RWPE1 (cell line): ENCODE results near the gene TOMM5.

Source experiments
- CTCF ChIA-PET: fragments of 350-600 bp; sonication (Branson Sonifier 250); formaldehyde crosslinking; extraction: SDS; loops from one replicate; lab custom pipeline; 2021; lab: Yijun Ruan, JAX
- POLR2A ChIA-PET: fragments of 400-600 bp; formaldehyde crosslinking; extraction: SDS; loops from one replicate; lab custom pipeline; 2020; ENCODE audit warnings: antibody characterized with exemption; ENCODE audit not compliant: low non-redundant PET; lab: Yijun Ruan, JAX
- DNase-seq: peaks from one replicate; pipeline ENCODE4 v3.0.0; 2012; ENCODE audit warnings: low spot score
- H3K27ac ChIP-seq: fragments of 450-650 bp; 2 replicates; pipeline ENCODE4 v1.5.1; 2017
- TF ChIP-seq, protein P1 (sequence below): fragments of 450-650 bp; conservative IDR thresholded peaks from 2 replicates; pipeline ENCODE4 v1.5.1; 2017; ENCODE audit warnings: low read depth, mild to moderate bottlenecking

TOMM5 gene

DNA sequence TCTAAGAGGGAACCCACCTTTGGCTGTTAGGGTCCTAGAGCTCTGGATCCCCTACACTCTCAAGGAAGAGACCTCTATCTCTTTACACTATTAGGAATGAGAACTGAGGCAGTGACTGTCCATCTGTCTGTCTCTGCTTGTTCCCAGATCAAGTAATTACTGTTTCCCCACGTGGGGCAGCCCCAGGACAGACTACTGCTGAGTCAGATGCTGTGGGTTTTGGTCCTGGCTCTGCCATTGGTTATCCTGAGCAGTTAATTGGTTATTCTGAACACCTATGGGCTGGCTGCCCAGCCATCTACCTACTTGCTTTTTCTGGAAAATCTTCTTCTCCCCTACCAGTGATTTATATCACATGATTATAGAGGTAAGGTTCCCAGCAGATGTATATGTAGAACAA, 49.5 kb downstream of the TOMM5 start:
- TF ChIP-seq, protein P1, sequence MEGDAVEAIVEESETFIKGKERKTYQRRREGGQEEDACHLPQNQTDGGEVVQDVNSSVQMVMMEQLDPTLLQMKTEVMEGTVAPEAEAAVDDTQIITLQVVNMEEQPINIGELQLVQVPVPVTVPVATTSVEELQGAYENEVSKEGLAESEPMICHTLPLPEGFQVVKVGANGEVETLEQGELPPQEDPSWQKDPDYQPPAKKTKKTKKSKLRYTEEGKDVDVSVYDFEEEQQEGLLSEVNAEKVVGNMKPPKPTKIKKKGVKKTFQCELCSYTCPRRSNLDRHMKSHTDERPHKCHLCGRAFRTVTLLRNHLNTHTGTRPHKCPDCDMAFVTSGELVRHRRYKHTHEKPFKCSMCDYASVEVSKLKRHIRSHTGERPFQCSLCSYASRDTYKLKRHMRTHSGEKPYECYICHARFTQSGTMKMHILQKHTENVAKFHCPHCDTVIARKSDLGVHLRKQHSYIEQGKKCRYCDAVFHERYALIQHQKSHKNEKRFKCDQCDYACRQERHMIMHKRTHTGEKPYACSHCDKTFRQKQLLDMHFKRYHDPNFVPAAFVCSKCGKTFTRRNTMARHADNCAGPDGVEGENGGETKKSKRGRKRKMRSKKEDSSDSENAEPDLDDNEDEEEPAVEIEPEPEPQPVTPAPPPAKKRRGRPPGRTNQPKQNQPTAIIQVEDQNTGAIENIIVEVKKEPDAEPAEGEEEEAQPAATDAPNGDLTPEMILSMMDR: no peak
- ChIA-PET POLR2A (no interaction called here), CTCF (no interaction called here)
- no peak overlapping the region for H3K27ac ChIP-seq
- DNase-seq: peak; percentile 57

GRCh38 chr9:37542488-37542887, 49.9 kb downstream of the TOMM5 start:
- TF ChIP-seq, protein P1: no peak
- POLR2A ChIA-PET: no interaction called here
- DNase-seq: no peak
- CTCF ChIA-PET: no interaction called here
- H3K27ac ChIP-seq: no peak overlapping the region

GRCh38 chr9:37541465-37541864, 50.9 kb downstream of the TOMM5 start:
- TF ChIP-seq, protein P1: no peak
- H3K27ac ChIP-seq: no peak overlapping the region

GRCh38 chr9:37540634-37541033, 51.8 kb downstream of the TOMM5 start:
- ChIA-PET POLR2A (no interaction called here), CTCF (no interaction called here)
- TF ChIP-seq, protein P1: no peak
- no peak for DNase-seq
- H3K27ac ChIP-seq: no peak overlapping the region

More at GRCh38 chr9:37541465-37541864, 50.9 kb downstream of the TOMM5 start:
- ChIA-PET CTCF (no interaction called here), POLR2A (no interaction called here)
- DNase-seq: no peak

- TF ChIP-seq, protein P1: no peak
- CTCF ChIA-PET: no interaction called here
Measured at GRCh38 chr9:37539634-37540033, 52.8 kb downstream of the TOMM5 start.

More at GRCh38 chr9:37539634-37540033, 52.8 kb downstream of the TOMM5 start:
- POLR2A ChIA-PET: no interaction called here
- no peak overlapping the region for H3K27ac ChIP-seq
- no peak for DNase-seq
